Ectodermal cell (in vitro differentiated cells): ENCODE results near the gene TMEM178A.

Experiments used
- H3K27ac ChIP-seq: 2 replicates; pipeline ENCODE4 v1.7.0; 2013; ENCODE audit warnings: mild to moderate bottlenecking, low read depth, low read length; ENCODE audit not compliant: insufficient read depth, poor library complexity, severe bottlenecking
- H3K27me3 ChIP-seq: 2 replicates; pipeline ENCODE4 v1.7.0; 2013; ENCODE audit warnings: mild to moderate bottlenecking, low read length; ENCODE audit not compliant: insufficient read depth, control insufficient read depth, poor library complexity, severe bottlenecking
- H3K36me3 ChIP-seq: one replicate; pipeline ENCODE4 v1.7.0; 2013; ENCODE audit warnings: low read length; ENCODE audit not compliant: control insufficient read depth, insufficient read depth
- H3K4me1 ChIP-seq: one replicate; pipeline ENCODE4 v1.7.0; 2013; ENCODE audit warnings: low read length; ENCODE audit not compliant: control insufficient read depth, insufficient read depth
- H3K4me3 ChIP-seq: 2 replicates; pipeline ENCODE4 v1.7.0; 2013; ENCODE audit warnings: low read depth, low read length, control low read depth; ENCODE audit not compliant: insufficient read depth
- H3K9me3 ChIP-seq: 2 replicates; pipeline ENCODE4 v1.7.0; 2013; ENCODE audit warnings: mild to moderate bottlenecking, low read length, moderate library complexity; ENCODE audit not compliant: control insufficient read depth
- WGBS, 2 experiments: methylation state at CpG; one replicate each; pipeline ENCODE4 v1.1.7; 2013; ENCODE audit warnings: missing lambda C conversion rate in 2 of 2; 5-methylcytosine and 5-hydroxymethylcytosine counted together

Gene TMEM178A

DNA sequence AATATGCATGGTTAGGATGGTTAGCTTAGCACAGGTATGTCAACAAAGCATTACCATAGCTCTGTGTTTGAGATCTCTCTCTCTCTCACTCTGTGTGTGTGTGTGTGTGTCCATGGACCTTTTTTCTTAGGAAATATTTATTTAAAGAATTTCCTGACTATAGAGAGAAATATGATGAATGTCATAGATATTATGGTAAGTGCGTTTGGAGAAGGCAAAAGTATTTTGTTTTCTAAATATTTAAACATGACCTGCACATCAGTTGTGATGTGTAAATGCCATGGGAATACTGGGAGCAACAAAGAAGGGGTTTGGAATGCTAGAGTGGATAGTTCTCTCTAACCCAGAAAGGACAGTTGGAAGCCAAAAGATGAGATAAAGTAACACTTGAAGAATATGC is 3.9 kb upstream of the TMEM178A start:
- Histone ChIP-seq H3K9me3 (no peaks in the 10 kb centered on the region), H3K4me3 (no peak overlapping the region), H3K27ac (no peak overlapping the region), H3K36me3 (no peaks in the 10 kb centered on the region), H3K4me1 (peaks cover 4% of the 10 kb centered on the region), H3K27me3 (peaks cover 32% of the 10 kb centered on the region)
- WGBS, 2 experiments = 85 to 100% methylated on average over 1 of the region's 1 CpG

DNA sequence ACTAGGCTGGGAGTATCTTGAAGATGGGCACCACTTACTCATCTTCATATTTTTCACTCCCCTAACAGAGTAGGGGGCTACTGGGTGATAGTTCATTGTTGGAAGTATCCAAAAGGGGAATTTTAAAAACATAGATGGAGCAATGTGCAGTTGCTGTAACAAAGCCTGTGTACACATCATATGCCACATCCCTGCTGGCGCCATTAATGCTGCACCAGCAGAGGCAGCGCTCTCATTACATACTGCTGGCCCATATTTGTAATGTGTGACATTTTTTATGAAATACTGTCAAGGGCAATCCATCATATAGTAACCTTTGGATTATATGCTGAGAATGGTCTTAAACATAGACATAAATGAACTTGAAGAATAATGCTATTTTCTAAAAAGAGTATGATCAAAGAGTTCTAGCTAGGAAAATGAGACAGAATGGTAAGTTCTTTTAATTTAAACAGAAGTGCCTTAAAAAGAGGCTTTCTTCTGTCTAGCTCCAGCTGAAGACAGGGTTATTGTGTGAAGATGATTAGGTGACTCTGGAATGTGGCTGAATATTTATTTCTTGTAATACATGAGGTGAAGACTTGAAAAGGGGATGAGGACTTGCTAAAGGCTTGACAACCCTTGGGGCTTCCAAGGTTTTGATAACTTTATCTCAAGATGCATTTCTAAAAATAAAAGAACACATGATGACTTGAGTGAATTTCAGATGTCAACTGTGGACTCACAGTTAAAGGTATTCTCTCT is 2.4 kb upstream of the TMEM178A start:
- Histone ChIP-seq H3K27me3 (peaks cover 48% of the 10 kb centered on the region), H3K36me3 (no peaks in the 10 kb centered on the region), H3K27ac (no peak overlapping the region), H3K9me3 (no peaks in the 10 kb centered on the region), H3K4me3 (no peak overlapping the region), H3K4me1 (peaks cover 7% of the 10 kb centered on the region)
- 92 to 100% methylated on average over 1 to 2 of the region's 2 CpGs for WGBS, 2 experiments

DNA sequence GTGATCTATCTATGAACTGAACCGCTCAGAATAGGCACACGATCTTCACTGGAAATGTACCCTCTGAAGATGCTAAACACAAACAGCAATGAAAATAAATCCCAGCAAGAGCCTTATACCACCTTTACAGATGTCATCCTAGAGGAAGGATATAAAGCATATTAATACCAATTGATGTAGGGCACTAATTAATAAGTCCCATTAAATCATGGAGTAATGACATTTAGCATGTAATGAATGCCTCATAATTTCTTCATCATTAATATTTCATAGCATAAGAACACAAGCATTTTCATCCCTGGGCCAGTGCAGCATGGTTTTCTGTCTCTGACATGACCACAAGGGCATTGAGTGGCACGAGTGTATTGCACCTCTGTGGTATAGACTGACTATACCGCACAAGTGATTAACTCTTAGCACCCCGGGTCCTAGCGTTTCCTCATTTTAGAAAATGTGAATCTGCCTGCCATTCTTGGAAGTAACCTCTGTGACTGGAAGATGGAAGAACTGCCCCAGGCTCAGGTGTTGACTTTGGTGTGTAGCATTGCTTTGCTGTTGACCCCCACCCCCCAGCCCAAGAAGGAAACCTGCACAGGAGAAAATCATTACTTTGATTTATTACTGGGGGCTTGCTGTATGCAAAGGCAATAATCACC is 1.4 kb upstream of the TMEM178A start:
- no peak overlapping the region for H3K27ac ChIP-seq
- H3K4me3 ChIP-seq = no peak overlapping the region
- no peaks in the 10 kb centered on the region for H3K36me3 ChIP-seq
- no peaks in the 10 kb centered on the region for H3K9me3 ChIP-seq
- WGBS, 2 experiments = 77 to 82% methylated on average over 4 to 6 of the region's 6 CpGs
- peaks cover 7% of the 10 kb centered on the region for H3K4me1 ChIP-seq
- peaks cover 56% of the 10 kb centered on the region for H3K27me3 ChIP-seq

DNA sequence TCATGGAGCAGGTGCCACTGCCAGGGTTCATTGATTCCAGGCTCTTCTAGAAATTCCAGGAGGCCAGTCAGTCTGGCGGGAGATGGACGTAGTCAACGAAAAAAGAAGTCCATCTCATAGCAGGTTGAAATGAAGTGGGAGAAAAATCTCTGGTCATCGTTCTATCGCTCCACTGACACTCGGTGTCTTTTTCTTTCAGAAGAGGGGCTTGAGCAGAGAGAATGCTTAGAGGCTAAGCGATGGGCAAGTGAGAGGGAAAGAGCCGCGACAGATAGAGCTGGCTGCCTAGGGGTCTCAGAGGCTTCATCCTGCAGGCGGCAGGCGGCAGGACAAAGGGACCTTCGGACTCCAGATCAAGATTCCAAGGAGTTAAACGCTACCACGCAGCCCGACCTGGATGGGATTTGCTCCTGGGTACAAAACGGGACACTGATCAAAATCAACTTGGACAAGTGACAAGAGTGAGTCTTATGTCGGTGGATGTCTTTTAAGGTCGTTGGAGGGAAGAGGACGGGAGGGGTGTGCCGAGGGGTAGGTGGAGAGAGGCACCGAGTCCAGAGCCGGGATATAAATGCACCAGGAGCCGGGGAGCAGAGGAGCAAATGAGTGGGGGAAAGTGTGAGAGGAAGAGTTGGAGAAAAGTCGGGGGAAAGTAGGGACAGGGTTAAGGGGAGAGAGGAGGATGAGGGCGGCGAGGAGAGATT is 677 bp upstream of the TMEM178A start:
- H3K36me3 ChIP-seq = no peaks in the 10 kb centered on the region
- no peak overlapping the region for H3K27ac ChIP-seq
- WGBS, 2 experiments = 7% methylated on average over 26 of the region's 26 CpGs
- H3K27me3 ChIP-seq = peaks cover 56% of the 10 kb centered on the region
- H3K4me3 ChIP-seq = peak overlapping the region; percentile 65
- H3K4me1 ChIP-seq = peaks cover 7% of the 10 kb centered on the region
- no peaks in the 10 kb centered on the region for H3K9me3 ChIP-seq

DNA sequence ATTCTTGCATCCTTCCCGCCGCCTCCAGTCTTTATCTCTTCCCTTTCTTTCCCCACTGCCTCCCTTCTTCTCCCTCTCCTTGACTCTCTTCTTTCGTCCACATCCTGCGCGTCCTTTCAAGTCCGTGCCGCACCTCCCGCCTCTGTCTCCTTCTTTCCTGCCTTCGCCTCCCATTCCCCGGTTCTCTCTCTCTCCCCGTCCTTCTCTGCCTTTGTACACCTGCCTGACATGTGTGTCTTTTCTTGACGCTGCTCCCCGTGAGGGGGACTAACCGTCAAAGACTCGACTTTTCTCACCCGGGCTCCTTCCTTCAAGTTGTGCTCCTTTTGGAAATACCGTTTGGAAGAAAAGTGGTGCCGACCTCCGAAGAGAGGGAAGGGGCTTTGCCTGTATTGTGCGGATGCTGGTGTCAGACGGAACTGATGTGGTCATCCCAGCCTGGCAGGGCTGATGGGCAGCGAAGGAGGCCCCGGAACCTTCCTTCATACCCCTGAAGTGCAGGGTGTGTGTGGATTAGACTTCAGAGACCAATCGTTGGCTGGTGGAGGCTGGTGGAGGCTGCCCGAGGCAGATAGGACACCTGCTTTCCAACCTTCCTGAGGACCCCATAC is 879 bp downstream of the TMEM178A start:
- Histone ChIP-seq H3K4me1 (peaks cover 7% of the 10 kb centered on the region), H3K9me3 (no peaks in the 10 kb centered on the region), H3K4me3 (peak overlapping the region; percentile 65), H3K27me3 (peaks cover 56% of the 10 kb centered on the region), H3K36me3 (no peaks in the 10 kb centered on the region), H3K27ac (no peak overlapping the region)
- WGBS, 2 experiments = 1 to 2% methylated on average over 25 of the region's 25 CpGs

DNA sequence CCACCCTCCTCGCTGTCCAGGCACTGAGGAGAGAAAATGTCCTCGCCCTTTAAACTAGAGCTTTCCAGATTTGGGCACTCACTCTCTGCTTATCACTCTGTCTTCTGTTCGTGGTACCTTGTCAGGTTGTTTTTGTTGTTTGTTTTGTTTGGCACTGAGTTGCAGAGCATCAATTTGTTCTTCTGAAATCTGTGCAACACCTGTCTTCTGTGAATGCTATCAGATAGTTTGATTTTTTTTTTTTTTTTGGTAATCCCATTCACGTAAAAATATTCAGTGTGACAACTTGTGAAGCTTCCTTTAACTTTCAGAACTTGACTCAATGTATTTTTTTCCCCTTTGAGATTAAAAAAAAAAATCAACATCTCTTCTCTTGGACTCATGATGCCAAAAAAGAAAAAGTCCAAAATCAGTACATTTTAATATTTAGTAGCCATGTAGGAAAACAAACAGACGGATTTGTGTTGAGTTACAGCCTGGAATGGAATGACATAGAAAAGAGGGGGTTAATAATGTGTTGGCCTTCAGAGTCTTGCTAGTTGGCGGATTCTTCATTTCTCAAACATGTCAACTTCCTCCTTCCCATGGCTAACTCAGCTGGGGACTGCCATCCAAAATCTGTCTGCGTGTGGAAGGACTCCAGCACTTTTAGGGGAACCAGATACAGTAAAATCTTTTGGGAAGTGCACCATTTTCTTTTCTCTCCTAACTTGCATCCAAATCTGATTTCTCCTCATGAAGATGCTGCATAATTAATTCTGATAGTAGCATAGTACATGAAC is 1.6 kb downstream of the TMEM178A start:
- peaks cover 7% of the 10 kb centered on the region for H3K4me1 ChIP-seq
- H3K9me3 ChIP-seq = no peaks in the 10 kb centered on the region
- peak overlapping the region; percentile 65 for H3K4me3 ChIP-seq
- H3K36me3 ChIP-seq = no peaks in the 10 kb centered on the region
- peaks cover 56% of the 10 kb centered on the region for H3K27me3 ChIP-seq
- H3K27ac ChIP-seq = no peak overlapping the region
- WGBS, 2 experiments = 47% methylated on average over 7 of the region's 7 CpGs

DNA sequence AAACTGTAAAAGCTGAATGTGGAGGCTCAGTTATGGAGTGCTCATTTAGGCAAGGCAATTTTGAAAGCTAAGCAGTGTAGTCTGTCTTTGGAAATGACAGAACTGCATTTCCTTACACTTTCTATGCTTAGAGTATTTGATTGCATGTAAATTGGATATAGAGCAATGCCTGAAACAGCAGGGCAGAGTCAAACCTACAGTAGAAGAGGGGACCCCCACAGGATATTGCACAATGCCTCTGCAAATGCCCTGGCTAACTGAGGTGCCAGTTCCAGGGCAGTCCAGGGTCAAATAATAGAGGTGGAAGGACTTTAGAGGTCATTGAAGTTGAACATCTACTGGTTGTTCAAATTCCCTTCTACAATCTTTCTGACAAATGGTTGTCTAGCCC is 2.2 kb downstream of the TMEM178A start:
- Histone ChIP-seq H3K4me3 (no peak overlapping the region), H3K27me3 (peaks cover 56% of the 10 kb centered on the region), H3K4me1 (peaks cover 7% of the 10 kb centered on the region), H3K36me3 (no peaks in the 10 kb centered on the region), H3K27ac (no peak overlapping the region), H3K9me3 (no peaks in the 10 kb centered on the region)

DNA sequence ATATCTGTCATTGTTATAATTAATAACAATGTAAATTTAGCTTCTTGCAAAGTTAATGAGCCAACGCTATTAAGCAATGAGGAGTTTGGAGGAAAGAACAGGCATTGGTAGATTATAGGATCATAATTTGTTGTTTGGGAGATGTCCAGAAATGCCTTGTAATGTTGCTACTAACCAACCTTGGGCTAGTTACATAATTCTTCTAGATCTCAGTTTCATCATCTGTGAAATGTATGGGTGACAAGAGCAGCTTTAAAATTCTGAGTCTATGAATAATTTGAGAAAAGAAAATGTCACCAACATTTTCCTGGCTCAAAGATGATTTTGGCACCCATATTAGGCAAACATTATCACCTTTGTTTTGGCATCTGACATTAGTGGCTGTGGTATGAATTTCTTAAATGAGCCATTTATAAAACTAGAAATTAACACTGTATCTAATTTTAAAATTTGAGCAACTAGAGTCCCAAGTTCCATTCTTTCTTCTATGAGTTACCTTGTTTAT is 2.9 kb downstream of the TMEM178A start:
- WGBS, 2 experiments = 97 to 100% methylated on average over 1 of the region's 1 CpG
- H3K36me3 ChIP-seq = no peaks in the 10 kb centered on the region
- peaks cover 54% of the 10 kb centered on the region for H3K27me3 ChIP-seq
- H3K4me1 ChIP-seq = peaks cover 7% of the 10 kb centered on the region
- no peak overlapping the region for H3K4me3 ChIP-seq
- no peak overlapping the region for H3K27ac ChIP-seq
- H3K9me3 ChIP-seq = no peaks in the 10 kb centered on the region

DNA sequence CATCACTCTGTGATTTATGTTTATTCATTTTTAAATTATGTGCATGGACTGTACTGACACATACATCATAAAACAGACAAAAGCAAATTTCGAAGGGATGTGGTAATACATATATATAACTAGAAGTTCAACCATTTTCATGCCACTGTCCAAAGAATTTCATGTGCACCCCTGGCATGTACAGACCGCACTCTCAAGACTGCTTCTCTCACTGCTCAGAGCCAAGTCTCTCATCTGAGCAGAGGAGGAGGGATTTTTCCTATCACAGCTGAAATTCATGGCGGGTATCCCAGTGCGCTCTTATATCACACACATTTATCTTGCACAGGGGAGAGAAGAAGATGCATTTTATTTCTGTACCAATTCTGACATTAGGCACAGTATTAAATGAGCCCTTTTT is 5.9 kb downstream of the TMEM178A start:
- no peaks in the 10 kb centered on the region for H3K9me3 ChIP-seq
- no peak overlapping the region for H3K27ac ChIP-seq
- no peaks in the 10 kb centered on the region for H3K36me3 ChIP-seq
- 93% methylated on average over 3 to 4 of the region's 4 CpGs for WGBS, 2 experiments
- peaks cover 5% of the 10 kb centered on the region for H3K4me1 ChIP-seq
- H3K4me3 ChIP-seq = no peak overlapping the region
- H3K27me3 ChIP-seq = peaks cover 26% of the 10 kb centered on the region
